DOHH2 (cell line): ENCODE results near the gene AR.
"Not testable (repeated sequence)": the region's sequence is repeated elsewhere in the genome, so short reads cannot be mapped to it uniquely, and the experiment has no call there.

Experiments used
- H3F3A ChIP-seq: fragments of 200-600 bp; sonication (generic), shearing (Covaris generic); 2 replicates; pipeline ENCODE4 v1.6.0; 2016; ENCODE audit warnings: antibody characterized with exemption, mild to moderate bottlenecking; ENCODE audit not compliant: control insufficient read depth, insufficient read depth
- H3K27ac ChIP-seq: fragments of 200-600 bp; sonication (generic); 2 replicates; pipeline ENCODE4 v1.5.1; 2014; ENCODE audit warnings: low read depth, mild to moderate bottlenecking, low read length, moderate library complexity
- H3K27me3 ChIP-seq: fragments of 200-600 bp; sonication (generic); 2 replicates; pipeline ENCODE4 v1.6.1; 2014; ENCODE audit warnings: mild to moderate bottlenecking, low read length, mixed read lengths; ENCODE audit not compliant: control insufficient read depth
- H3K36me3 ChIP-seq: fragments of 200-600 bp; sonication (generic); 2 replicates; pipeline ENCODE4 v1.6.1; 2014; ENCODE audit warnings: mild to moderate bottlenecking, low read length, moderate library complexity, mixed read lengths; ENCODE audit not compliant: control insufficient read depth
- H3K4me1 ChIP-seq: fragments of 200-600 bp; sonication (generic); 2 replicates; pipeline ENCODE4 v1.6.1; 2014; ENCODE audit warnings: mild to moderate bottlenecking, low read length, mixed read lengths; ENCODE audit not compliant: control insufficient read depth
- H3K4me2 ChIP-seq: fragments of 200-600 bp; sonication (generic); 2 replicates; pipeline ENCODE4 v1.6.0; 2014; ENCODE audit warnings: mild to moderate bottlenecking, low read length, moderate library complexity
- H3K4me3 ChIP-seq: fragments of 200-600 bp; sonication (generic); 2 replicates; pipeline ENCODE4 v1.5.1; 2014; ENCODE audit warnings: mild to moderate bottlenecking, low read length, mixed read lengths
- H3K79me2 ChIP-seq: fragments of 200-600 bp; sonication (generic); 2 replicates; pipeline ENCODE4 v1.6.1; 2014; ENCODE audit warnings: mild to moderate bottlenecking, low read length, mixed read lengths; ENCODE audit not compliant: control insufficient read depth
- H3K9me2 ChIP-seq: fragments of 200-600 bp; sonication (generic); replicated peaks from 2 replicates; pipeline ENCODE4 v1.6.1; 2014; ENCODE audit warnings: mild to moderate bottlenecking, low read length, mixed read lengths; ENCODE audit not compliant: control insufficient read depth
- H3K9me3 ChIP-seq: fragments of 200-600 bp; sonication (generic); 2 replicates; pipeline ENCODE4 v1.6.1; 2014; ENCODE audit warnings: antibody characterized with exemption, low read length, mixed read lengths; ENCODE audit not compliant: control insufficient read depth, insufficient read depth
- H4K20me1 ChIP-seq: fragments of 200-600 bp; sonication (generic); 2 replicates; pipeline ENCODE4 v1.6.0; 2014; ENCODE audit warnings: low read depth, mild to moderate bottlenecking, antibody characterized with exemption, low read length, moderate library complexity; ENCODE audit not compliant: control insufficient read depth, insufficient read depth
- EZH2phosphoT487 ChIP-seq: fragments of 200-600 bp; sonication (generic); IDR thresholded peaks from 2 replicates; pipeline ENCODE4 v1.6.1; 2017; ENCODE audit warnings: borderline replicate concordance, mild to moderate bottlenecking, antibody characterized with exemption, low read length, moderate library complexity, mixed read lengths
- TF ChIP-seq, protein P1 (sequence below): fragments of 200-600 bp; sonication (generic); IDR thresholded peaks from one replicate; pipeline ENCODE4 v1.5.1; 2014; ENCODE audit warnings: antibody characterized with exemption, mild to moderate bottlenecking, low read depth, low read length; ENCODE audit not compliant: poor library complexity, severe bottlenecking

AR gene

DNA sequence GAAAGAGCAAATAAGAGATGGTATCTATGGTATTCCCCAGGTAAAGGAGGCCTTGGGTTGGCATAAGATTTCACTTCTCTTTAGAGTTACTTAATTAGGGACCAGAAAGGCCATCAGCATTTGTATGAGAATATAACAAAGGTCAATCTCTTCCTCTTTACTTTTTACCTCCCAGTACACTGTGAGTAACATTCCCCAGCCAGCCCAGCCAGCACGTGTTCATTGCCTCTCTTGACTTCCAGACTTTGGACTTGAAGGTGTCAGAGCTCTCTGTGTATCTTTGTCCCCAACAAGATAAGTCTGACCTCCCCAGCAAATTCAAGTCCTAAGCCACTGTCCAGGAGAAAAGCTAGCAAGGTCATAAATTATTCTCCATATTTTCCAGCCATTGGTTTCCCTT lies 110.5 kb downstream of the AR start:
- Histone ChIP-seq H3K9me2 (no peaks in the 10 kb centered on the region), H3K4me1 (no peaks in the 10 kb centered on the region), H3F3A (no peaks in the 10 kb centered on the region), H3K27me3 (no peaks in the 10 kb centered on the region), H3K4me2 (no peak overlapping the region), H3K27ac (no peak overlapping the region), H3K9me3 (no peaks in the 10 kb centered on the region), H3K4me3 (no peak overlapping the region), H3K79me2 (no peaks in the 10 kb centered on the region), H4K20me1 (no peaks in the 10 kb centered on the region), H3K36me3 (no peaks in the 10 kb centered on the region)
- TF ChIP-seq EZH2phosphoT487: no peak
- TF ChIP-seq, protein P1, sequence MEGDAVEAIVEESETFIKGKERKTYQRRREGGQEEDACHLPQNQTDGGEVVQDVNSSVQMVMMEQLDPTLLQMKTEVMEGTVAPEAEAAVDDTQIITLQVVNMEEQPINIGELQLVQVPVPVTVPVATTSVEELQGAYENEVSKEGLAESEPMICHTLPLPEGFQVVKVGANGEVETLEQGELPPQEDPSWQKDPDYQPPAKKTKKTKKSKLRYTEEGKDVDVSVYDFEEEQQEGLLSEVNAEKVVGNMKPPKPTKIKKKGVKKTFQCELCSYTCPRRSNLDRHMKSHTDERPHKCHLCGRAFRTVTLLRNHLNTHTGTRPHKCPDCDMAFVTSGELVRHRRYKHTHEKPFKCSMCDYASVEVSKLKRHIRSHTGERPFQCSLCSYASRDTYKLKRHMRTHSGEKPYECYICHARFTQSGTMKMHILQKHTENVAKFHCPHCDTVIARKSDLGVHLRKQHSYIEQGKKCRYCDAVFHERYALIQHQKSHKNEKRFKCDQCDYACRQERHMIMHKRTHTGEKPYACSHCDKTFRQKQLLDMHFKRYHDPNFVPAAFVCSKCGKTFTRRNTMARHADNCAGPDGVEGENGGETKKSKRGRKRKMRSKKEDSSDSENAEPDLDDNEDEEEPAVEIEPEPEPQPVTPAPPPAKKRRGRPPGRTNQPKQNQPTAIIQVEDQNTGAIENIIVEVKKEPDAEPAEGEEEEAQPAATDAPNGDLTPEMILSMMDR: no peak

DNA sequence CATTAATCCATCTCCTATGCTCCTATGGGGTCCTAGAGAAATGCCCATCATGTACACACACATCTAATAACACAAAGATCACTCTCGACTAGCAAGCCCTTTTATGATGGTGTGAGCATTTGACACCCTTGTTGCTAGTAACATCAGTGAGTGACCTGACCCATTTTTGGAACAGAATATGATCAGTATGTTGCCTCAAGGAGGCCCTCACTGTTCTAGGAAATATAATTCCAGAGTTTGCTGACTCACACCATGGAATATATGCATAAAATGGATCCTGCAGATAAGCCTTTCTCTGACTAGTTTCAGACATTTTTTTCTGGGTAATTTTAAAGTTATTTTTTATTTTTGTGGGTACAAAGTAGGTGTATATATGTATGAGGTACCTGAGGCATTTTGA lies 121.8 kb downstream of the AR start:
- no peak overlapping the region for H3K27ac ChIP-seq
- no peaks in the 10 kb centered on the region for H3K79me2 ChIP-seq
- TF ChIP-seq, protein P1: no peak
- no peak for TF ChIP-seq EZH2phosphoT487
- no peaks in the 10 kb centered on the region for H3F3A ChIP-seq
- no peaks in the 10 kb centered on the region for H3K36me3 ChIP-seq
- H3K9me3 ChIP-seq: no peaks in the 10 kb centered on the region
- no peaks in the 10 kb centered on the region for H3K27me3 ChIP-seq
- no peaks in the 10 kb centered on the region for H3K4me1 ChIP-seq
- H4K20me1 ChIP-seq: no peaks in the 10 kb centered on the region
- no peak overlapping the region for H3K4me2 ChIP-seq
- H3K9me2 ChIP-seq: no peaks in the 10 kb centered on the region
- H3K4me3 ChIP-seq: no peak overlapping the region

DNA sequence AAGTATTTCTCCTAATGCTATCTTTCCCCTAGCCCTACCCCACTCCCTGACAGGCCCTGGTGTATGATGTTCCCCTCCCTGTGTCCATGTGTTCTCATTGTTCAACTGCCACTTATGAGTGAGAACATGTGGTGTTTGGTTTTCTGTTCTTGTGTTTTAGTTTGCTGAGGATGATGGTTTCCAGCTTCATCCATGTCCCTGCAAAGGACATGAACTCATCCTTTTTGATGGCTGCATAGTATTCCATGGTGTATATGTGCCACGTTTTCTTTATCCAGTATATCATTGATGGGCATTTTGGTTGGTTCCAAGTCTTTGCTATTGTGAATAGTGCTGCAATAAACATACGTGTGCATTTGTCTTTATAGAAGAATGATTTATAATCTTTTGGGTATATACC lies 126.9 kb downstream of the AR start:
- not testable (repeated sequence) for H3K9me2 ChIP-seq, H3K4me1 ChIP-seq, H3K36me3 ChIP-seq, H3K27me3 ChIP-seq, H3K4me2 ChIP-seq, H3K27ac ChIP-seq, H3K9me3 ChIP-seq, H3F3A ChIP-seq, H3K4me3 ChIP-seq, H4K20me1 ChIP-seq, H3K79me2 ChIP-seq

DNA sequence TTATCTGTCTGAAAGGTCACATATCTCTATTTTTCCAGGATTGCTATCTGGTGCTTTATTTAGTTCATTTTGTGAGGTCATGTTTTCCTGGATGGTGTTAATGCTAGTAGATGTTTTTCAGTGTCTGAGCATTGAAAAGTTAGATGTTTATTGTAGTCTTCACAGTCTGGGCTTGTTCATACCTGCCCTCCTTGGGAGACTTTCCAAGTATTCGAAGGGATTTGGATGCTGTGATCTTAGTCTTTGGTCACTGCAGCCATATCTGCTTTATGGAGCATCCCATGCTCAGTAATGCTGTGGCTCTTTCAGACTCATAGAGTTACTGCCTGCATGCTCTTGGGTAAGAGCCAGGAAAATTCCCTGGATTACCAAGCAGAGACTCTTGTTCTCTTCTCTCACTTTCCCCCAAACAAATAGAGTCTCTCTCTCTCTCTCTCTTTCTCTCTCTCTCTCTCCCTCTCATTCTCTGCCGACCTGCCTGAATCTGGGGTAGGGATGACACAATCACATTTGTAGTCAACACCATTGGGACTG lies 130.0 kb downstream of the AR start:
- Histone ChIP-seq H3K9me3 (no peaks in the 10 kb centered on the region), H3K4me1 (no peaks in the 10 kb centered on the region), H3K9me2 (no peaks in the 10 kb centered on the region), H3K4me3 (no peak overlapping the region), H3K79me2 (no peaks in the 10 kb centered on the region), H4K20me1 (no peaks in the 10 kb centered on the region), H3K27me3 (no peaks in the 10 kb centered on the region), H3K4me2 (no peak overlapping the region), H3F3A (no peaks in the 10 kb centered on the region), H3K36me3 (no peaks in the 10 kb centered on the region), H3K27ac (no peak overlapping the region)
- TF ChIP-seq, protein P1: no peak
